Endothelial cell of umbilical vein (primary cell): ENCODE measurements around the gene COQ4. TPM values are rescaled to one million over a fixed set of nuclear protein-coding genes. Genes with fewer than 3 reads are reported as not detected.

Experiments used
- BruUV-seq: library from RNA; stranded (reverse); fragments of 400-500 nt; replicated peaks from 2 replicates; lab custom pipeline; 2021; lab: Mats Ljungman, UMichigan
- CTCF ChIA-PET: fragments of 300-600, 350-600 bp; sonication (Branson Sonifier 250); formaldehyde crosslinking; loops from one replicate; lab custom pipeline; 2021; ENCODE audit warnings: antibody characterized with exemption, inconsistent platforms; lab: Charles Lee
- POLR2A ChIA-PET: fragments of 300-600, 350-600 bp; sonication (Branson Sonifier 250); formaldehyde crosslinking; loops from one replicate; lab custom pipeline; 2021; ENCODE audit warnings: antibody characterized with exemption, inconsistent platforms; lab: Charles Lee
- DNase-seq: peaks from one replicate; pipeline ENCODE4 v3.0.0-alpha.2; 2011; ENCODE audit warnings: low read depth, low spot score
- FAIRE-seq: peaks from 2 replicates; lab custom pipeline; 2011; peaks lifted over from hg19 to GRCh38; lab: Jason Lieb, UNC
- H2AFZ ChIP-seq: 2 replicates; pipeline ENCODE4 v1.6.0; 2012; ENCODE audit warnings: low read depth, low read length, control low read depth, inconsistent platforms
- H3K27ac ChIP-seq: 2 replicates; pipeline ENCODE4 v1.5.1; 2011; ENCODE audit warnings: low read depth, mild to moderate bottlenecking, control low read depth, low read length, moderate library complexity; ENCODE audit not compliant: insufficient read depth
- H3K27me3 ChIP-seq, 2 experiments: 2 replicates each; pipeline versions ENCODE4 v1.6.0 to v1.6.1; 2011; ENCODE audit warnings: low read length in 2 of 2, mixed read lengths in 1 of 2; ENCODE audit not compliant: control insufficient read depth in 2 of 2, insufficient read depth in 2 of 2
- H3K36me3 ChIP-seq, 2 experiments: 2 replicates in 1 of 2; 3 replicates in 1 of 2; pipeline ENCODE4 v1.5.1; 2011; ENCODE audit warnings: low read length in 2 of 2, mild to moderate bottlenecking in 1 of 2, moderate library complexity in 1 of 2; ENCODE audit not compliant: control insufficient read depth in 2 of 2, insufficient read depth in 2 of 2; ENCODE audit errors: extremely low read depth in 1 of 2
- H3K4me1 ChIP-seq: 3 replicates; pipeline ENCODE4 v1.5.1; 2011; ENCODE audit warnings: mild to moderate bottlenecking, low read length; ENCODE audit not compliant: control insufficient read depth, insufficient read depth; ENCODE audit errors: extremely low read depth
- H3K4me2 ChIP-seq: 2 replicates; pipeline ENCODE4 v1.6.1; 2011; ENCODE audit warnings: low read length, control low read depth, mixed read lengths; ENCODE audit not compliant: insufficient read depth
- H3K4me3 ChIP-seq, 3 experiments: fragments of 200-600 bp in 1 of 3; sonication (generic), shearing (Covaris generic) in 1 of 3; replicated peaks in 1 of 3; 2 replicates each; pipeline ENCODE4 v1.5.1; 2011 to 2016; ENCODE audit warnings: control low read depth in 3 of 3, low read length in 3 of 3, mild to moderate bottlenecking in 2 of 3, inconsistent platforms in 1 of 3, low read depth in 1 of 3, moderate library complexity in 1 of 3; ENCODE audit not compliant: insufficient read depth in 1 of 3
- H3K79me2 ChIP-seq: 2 replicates; pipeline ENCODE4 v1.6.0; 2012; ENCODE audit warnings: low read length, inconsistent platforms; ENCODE audit not compliant: control insufficient read depth, insufficient read depth
- H3K9ac ChIP-seq: replicated peaks from 2 replicates; pipeline ENCODE3; 2011; ENCODE audit warnings: low read length, control low read depth; ENCODE audit not compliant: insufficient read depth; ENCODE audit errors: extremely low read depth
- H3K9me1 ChIP-seq: replicated peaks from 3 replicates; pipeline ENCODE4 v1.6.0; 2011; ENCODE audit warnings: mild to moderate bottlenecking, low read length; ENCODE audit not compliant: control insufficient read depth, insufficient read depth; ENCODE audit errors: extremely low read depth
- H3K9me3 ChIP-seq: replicated peaks from 2 replicates; pipeline ENCODE4 v1.5.1; 2012; ENCODE audit warnings: low read length, inconsistent platforms; ENCODE audit not compliant: control insufficient read depth, insufficient read depth
- H4K20me1 ChIP-seq: replicated peaks from 2 replicates; pipeline ENCODE3; 2011; ENCODE audit warnings: mild to moderate bottlenecking, low read length; ENCODE audit not compliant: control insufficient read depth, insufficient read depth; ENCODE audit errors: extremely low read depth
- CTCF ChIP-seq, 2 donors: IDR thresholded peaks; 1 replicate in 1 of 2; 2 replicates in 1 of 2; pipeline ENCODE4 v1.5.1; 2011; ENCODE audit warnings: low read length in 2 of 2, mild to moderate bottlenecking in 2 of 2, moderate library complexity in 2 of 2, control low read depth in 1 of 2, inconsistent platforms in 1 of 2, low read depth in 1 of 2; ENCODE audit not compliant: insufficient read depth in 1 of 2; ENCODE audit errors: extremely low read depth in 1 of 2
- EZH2 ChIP-seq: IDR thresholded peaks from 2 replicates; pipeline ENCODE4 v1.6.1; 2012; ENCODE audit warnings: borderline replicate concordance, low read depth, mild to moderate bottlenecking, moderate library complexity, low read length, inconsistent platforms; ENCODE audit not compliant: severe bottlenecking
- FOS ChIP-seq: IDR thresholded peaks from 2 replicates; pipeline ENCODE4 v1.6.1; 2011; ENCODE audit warnings: mild to moderate bottlenecking, low read length, moderate library complexity, borderline replicate concordance; ENCODE audit not compliant: insufficient read depth
- GATA2 ChIP-seq: IDR thresholded peaks from 2 replicates; pipeline ENCODE4 v1.7.0; 2011; ENCODE audit warnings: low read depth, mild to moderate bottlenecking, moderate library complexity, mixed read lengths, low read length; ENCODE audit not compliant: insufficient read length, insufficient read depth
- JUN ChIP-seq: IDR thresholded peaks from 2 replicates; pipeline ENCODE4 v1.6.1; 2011; ENCODE audit warnings: borderline replicate concordance, low read depth; ENCODE audit not compliant: insufficient read length, insufficient read depth
- MAX ChIP-seq: IDR thresholded peaks from 2 replicates; pipeline ENCODE4 v1.6.1; 2011; ENCODE audit not compliant: insufficient read depth, insufficient read length
- MYC ChIP-seq: IDR thresholded peaks from one replicate; pipeline ENCODE4 v1.6.1; 2011; ENCODE audit warnings: mild to moderate bottlenecking, low read depth, low read length
- POLR2A ChIP-seq: IDR thresholded peaks from 2 replicates; pipeline ENCODE4 v1.6.1; 2012; ENCODE audit warnings: low read depth, mild to moderate bottlenecking, control low read depth, low read length
- POLR2AphosphoS5 ChIP-seq: IDR thresholded peaks from 2 replicates; pipeline ENCODE4 v1.6.1; 2012; ENCODE audit warnings: low read depth, mild to moderate bottlenecking, control low read depth, low read length, moderate library complexity; ENCODE audit not compliant: insufficient read depth
- dilution Hi-C: fragments of 300-500 bp; cut with MboI; formaldehyde crosslinking; loops from one replicate; pipeline ENCODE4 v1.15.0; 2019; ENCODE audit warnings: low sequenced_read_pairs; ENCODE audit not compliant: extremely low pct_ligation_motif_present
- intact Hi-C: fragments of 100-400 bp; cut with micrococcal nuclease; formaldehyde crosslinking; loops from one replicate; pipeline ENCODE4 v1.10.0; 2022
- polyA plus RNA-seq, 4 experiments: library from polyadenylated mRNA; depleted of rRNA in 3 of 4; stranded (reverse) in 3 of 4; unstranded in 1 of 4; fragments of >200 nt; gene quantifications; 2 replicates each; pipeline versions ENCODE4 v1.2.1 to v1.2.3, GENCODE V29; 2011 to 2012; ENCODE audit warnings: missing spikeins in 1 of 4
- total RNA-seq: library from RNA; stranded (reverse); gene quantifications from 2 replicates; pipeline ENCODE4 v1.2.3, GENCODE V29; 2021

The COQ4 gene
- total and polyA plus RNA-seq, 2 donors (not counting 3 experiments of a cell fraction or from before 2014, with no cell fraction given), result 44.4 to 78.1 TPM

GRCh38 chr9:128371630-128372117 is 49.0 kb downstream of the COQ4 start:
- H3K79me2 ChIP-seq, result peaks cover 44% of the 10 kb centered on the region
- no peak for TF ChIP-seq POLR2A
- TF ChIP-seq MYC, result no peak
- no peak for TF ChIP-seq CTCF (IDR thresholded peaks at IDR 0.05; ENCODE audit: extremely low read depth in 1 of 2, insufficient read depth in 1 of 2, low read depth in 1 of 2, low read length in 2 of 2)
- no peak for TF ChIP-seq FOS
- no peak for TF ChIP-seq MAX
- TF ChIP-seq POLR2AphosphoS5, result no peak
- no peak for TF ChIP-seq GATA2
- no peak for TF ChIP-seq EZH2
- no peak for TF ChIP-seq JUN
- intact Hi-C loops (loop anchor here (1.0 to 2.0 kb wide), 3 partner anchors 41 to 85 kb away; partner anchors contain the start of genes COQ4, ODF2 and TRUB2), dilution Hi-C loops (no loop called here)
- ChIA-PET CTCF (interaction anchor here (1.0 to 3.8 kb wide), 11 partner anchors 9 to 153 kb away, joined by 3 to 50 read pairs (median 6); partner anchors contain the start of gene CERCAM), POLR2A (interaction anchor here (0.6 to 1.7 kb wide), 4 partner anchors 10 to 352 kb away, joined by 3 to 8 read pairs (median 5); partner anchors contain the start of genes SPTAN1 and ZDHHC12)
- peak overlapping the region; percentile 82 for H3K27ac ChIP-seq
- no peaks in the 10 kb centered on the region for H3K27me3 ChIP-seq
- no peaks in the 10 kb centered on the region for H3K9me1 ChIP-seq
- peak overlapping the region; percentile 72 to 95 (median 87) for H3K4me3 ChIP-seq
- BruUV-seq, result TSS peak; percentile 79
- H3K9ac ChIP-seq, result peak overlapping the region; percentile 87
- H3K9me3 ChIP-seq, result no peaks in the 10 kb centered on the region
- H4K20me1 ChIP-seq, result no peaks in the 10 kb centered on the region
- peak overlapping the region; percentile 86 for H2AFZ ChIP-seq
- peaks cover 17% of the 10 kb centered on the region for H3K4me1 ChIP-seq
- H3K4me2 ChIP-seq, result peak overlapping the region; percentile 68
- DNase-seq (peak; percentile 37), FAIRE-seq (no peak)
- H3K36me3 ChIP-seq, result peaks cover 0 to 3% of the 10 kb centered on the region in 2 experiments
